ENCODE results near the gene SPATA4. TPM values are rescaled to one million over a fixed set of nuclear protein-coding genes. Genes with fewer than 3 reads are reported as not detected.

The SPATA4 gene
- total RNA-seq, 1 experiment from 2014 or later: not detected

GRCh38 chr4:176163041-176163440 lies 32.3 kb downstream of the SPATA4 start:
- TF ChIP-seq CTCF (conservative IDR thresholded peaks at IDR 0.05): no peak
- H2BK15ac ChIP-seq (ENCODE audit: low read depth, low read length): no peak overlapping the region
- no peaks in the 10 kb centered on the region for H3K79me2 ChIP-seq (ENCODE audit: insufficient read depth, low read length)
- no peak overlapping the region for H4K91ac ChIP-seq (ENCODE audit: insufficient read length, low read depth, low read length)
- no peak overlapping the region for H3K9ac ChIP-seq (ENCODE audit: extremely low read depth, insufficient read length, low read length)
- WGBS (ENCODE audit: extremely low coverage, insufficient read length, low lambda C conversion rate): no CpG with 5 or more reads among the region's 3 CpGs
- no peak overlapping the region for H2BK12ac ChIP-seq (ENCODE audit: insufficient read length, low read depth, low read length)
- H2AK5ac ChIP-seq (ENCODE audit: insufficient read length, low read length): no peak overlapping the region
- no peaks in the 10 kb centered on the region for H4K20me1 ChIP-seq (ENCODE audit: control insufficient read depth, insufficient read depth, insufficient read length)
- H3T11ph ChIP-seq (ENCODE audit: low read length): no peak overlapping the region
- no peak overlapping the region for H2AFZ ChIP-seq (ENCODE audit: low read length)
- no peak overlapping the region for H2BK5ac ChIP-seq (ENCODE audit: insufficient read length, low read length)
- H3K56ac ChIP-seq (ENCODE audit: insufficient read length, low read depth, low read length): no peak overlapping the region
- Mint-ChIP-seq H3K4me3 (no peak overlapping the region), H3K27ac (no peak overlapping the region), H3K4me1 (no peaks in the 10 kb centered on the region), H3K9me3 (no peaks in the 10 kb centered on the region), H3K36me3 (ENCODE audit: insufficient read depth in 1 of 3, low read depth in 3 of 3) (no peaks in the 10 kb centered on the region), H3K27me3 (ENCODE audit: low read depth) (no peaks in the 10 kb centered on the region)
- no peaks in the 10 kb centered on the region for H3K79me1 ChIP-seq (ENCODE audit: insufficient read depth, low read depth, low read length, poor library complexity, severe bottlenecking)
- no peak overlapping the region for H3K23ac ChIP-seq (ENCODE audit: insufficient read length, low read depth, low read length)
- no peak overlapping the region for H3K4ac ChIP-seq (ENCODE audit: low read depth, low read length)
- no peaks in the 10 kb centered on the region for H3K23me2 ChIP-seq (ENCODE audit: insufficient read length, low read depth, low read length, poor library complexity, severe bottlenecking)
- no peak overlapping the region for H4K5ac ChIP-seq (ENCODE audit: insufficient read length, low read depth, low read length)
- H3K9me3 ChIP-seq (ENCODE audit: control insufficient read depth, low read depth, low read length): no peaks in the 10 kb centered on the region
- H3K27ac ChIP-seq (ENCODE audit: insufficient read length, low read depth, low read length): no peak overlapping the region
- H2BK20ac ChIP-seq (ENCODE audit: low read depth, low read length, poor library complexity, severe bottlenecking): no peak overlapping the region
- DNase-seq: no peak
- H3K4me2 ChIP-seq (ENCODE audit: insufficient read depth, insufficient read length, low read length): no peak overlapping the region
- no peak overlapping the region for H2BK120ac ChIP-seq (ENCODE audit: low read depth, low read length, poor library complexity, severe bottlenecking)
- H3K27me3 ChIP-seq (ENCODE audit: insufficient read depth, low read length): no peaks in the 10 kb centered on the region
- H4K8ac ChIP-seq (replicated peaks; ENCODE audit: insufficient read length, low read depth, low read length): no peak overlapping the region
- H3K14ac ChIP-seq (ENCODE audit: insufficient read depth, low read length): no peak overlapping the region
- no peaks in the 10 kb centered on the region for H3K4me1 ChIP-seq (ENCODE audit: insufficient read depth, low read length)
- no peak overlapping the region for H3K18ac ChIP-seq (ENCODE audit: insufficient read length, low read depth, low read length)

Data from H9 (cell line).